ENCODE results near the gene TMEM82. TPM values are rescaled to one million over a fixed set of nuclear protein-coding genes. Genes with fewer than 3 reads are reported as not detected.
A peak's percentile ranks its signal among the peaks of the same experiment; 100 is the strongest.

Gene TMEM82
- total and polyA plus RNA-seq, 12 donors = not detected

- DNase-seq (no peak), ATAC-seq (no peak)
- 81 to 82% methylated on average over 26 of the region's 26 CpGs for WGBS, 2 donors
- H3K9me3 ChIP-seq = no peaks in the 10 kb centered on the region
- TF ChIP-seq CTCF (IDR thresholded peaks at IDR 0.05) = no peak
- peak overlapping the region in 1 of 10 donors; percentile 23 for H3K27ac ChIP-seq
- intact Hi-C loops (cut with DNase I) = loop anchor here in 1 of 10 donors (10.0 kb wide), 1 partner anchor 60 kb away; no protein-coding TSS in a partner anchor
- no peaks in the 10 kb centered on the region for H3K27me3 ChIP-seq
- H3K4me3 ChIP-seq = no peak overlapping the region
- peaks cover 0 to 100% (median 68%) of the 10 kb centered on the region in 9 donors for H3K36me3 ChIP-seq
- peaks cover 4 to 29% (median 9%) of the 10 kb centered on the region in 9 donors for H3K4me1 ChIP-seq
These were observed 17.1 kb upstream of the TMEM82 start for GRCh38 chr1:15724949-15725880.

DNA sequence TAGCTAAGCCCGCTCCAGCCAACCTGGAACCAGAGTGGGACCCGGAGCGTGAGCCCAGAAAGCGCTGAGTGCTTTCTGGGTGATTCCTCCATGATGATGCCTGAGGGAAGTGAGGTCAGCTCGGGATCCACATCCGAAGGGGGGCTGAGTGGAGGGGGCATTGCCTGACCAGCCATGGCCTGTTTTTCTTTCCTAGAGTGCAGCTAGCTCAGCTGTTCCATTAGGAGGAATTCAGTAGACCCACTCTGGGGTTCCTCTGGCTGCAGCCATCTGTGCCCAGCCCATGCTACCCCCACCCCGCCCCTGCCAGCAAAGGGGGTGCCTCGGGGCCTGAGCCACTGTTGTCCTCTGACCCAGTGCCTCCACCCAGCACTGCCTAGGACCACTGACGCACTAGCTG is 15.8 kb upstream of the TMEM82 start:
- Histone ChIP-seq H3K9me3 (no peaks in the 10 kb centered on the region), H3K27ac (no peak overlapping the region), H3K4me3 (no peak overlapping the region), H3K36me3 (peaks cover 0 to 100% (median 74%) of the 10 kb centered on the region in 9 donors), H3K27me3 (no peaks in the 10 kb centered on the region), H3K4me1 (peaks cover 0 to 17% (median 5%) of the 10 kb centered on the region in 9 donors)
- DNase-seq (no peak), ATAC-seq (no peak)
- intact Hi-C loops (cut with DNase I) = loop anchor here in 1 of 10 donors (10.0 kb wide), 1 partner anchor 62 kb away; no protein-coding TSS in a partner anchor
- TF ChIP-seq CTCF (IDR thresholded peaks at IDR 0.05) = no peak
- WGBS, 2 donors = 93 to 94% methylated on average over 9 of the region's 9 CpGs

- ATAC-seq = peak in 4 of 8 donors; percentile 7 to 51 (median 19)
- no peaks in the 10 kb centered on the region for H3K9me3 ChIP-seq
- TF ChIP-seq CTCF (IDR thresholded peaks at IDR 0.05) = no peak
- intact Hi-C loops (cut with DNase I) = loop anchor here in 1 of 10 donors (10.0 kb wide), 1 partner anchor 62 kb away; no protein-coding TSS in a partner anchor
- DNase-seq = no peak
- peaks cover 0 to 17% (median 5%) of the 10 kb centered on the region in 9 donors for H3K4me1 ChIP-seq
- peaks cover 3 to 100% (median 80%) of the 10 kb centered on the region in 9 donors for H3K36me3 ChIP-seq
- H3K27ac ChIP-seq = peak overlapping the region in 3 of 10 donors; percentile 22 to 48 (median 34)
- H3K4me3 ChIP-seq = no peak overlapping the region
- 70 to 78% methylated on average over 21 of the region's 21 CpGs for WGBS, 2 donors
- no peaks in the 10 kb centered on the region for H3K27me3 ChIP-seq
These were observed 15.3 kb upstream of the TMEM82 start for GRCh38 chr1:15727021-15727420.

GRCh38 chr1:15727424-15727823 is 14.9 kb upstream of the TMEM82 start:
- Histone ChIP-seq H3K9me3 (no peaks in the 10 kb centered on the region), H3K36me3 (peaks cover 5 to 100% (median 82%) of the 10 kb centered on the region in 9 donors), H3K27me3 (no peaks in the 10 kb centered on the region), H3K4me1 (peaks cover 0 to 17% (median 5%) of the 10 kb centered on the region in 9 donors), H3K4me3 (no peak overlapping the region), H3K27ac (peak overlapping the region in 3 of 10 donors; percentile 22 to 48 (median 34))
- intact Hi-C loops (cut with DNase I) = loop anchor here in 1 of 10 donors (10.0 kb wide), 1 partner anchor 63 kb away; no protein-coding TSS in a partner anchor
- DNase-seq = no peak
- peak in 5 of 8 donors; percentile 2 to 15 (median 10) for ATAC-seq
- TF ChIP-seq CTCF (IDR thresholded peaks at IDR 0.05) = no peak
- 70 to 71% methylated on average over 13 of the region's 13 CpGs for WGBS, 2 donors

Data from heart right ventricle (tissue), 16 donors.